Suprapubic skin (tissue), 3 donors: ENCODE data around the gene TRDN.

Source experiments
- CTCF ChIP-seq, 2 donors: fragments of 200-600 bp in 1 of 2; fragments of 450-650 bp in 1 of 2; sonication (generic) in 1 of 2; IDR thresholded peaks; one replicate each; pipeline ENCODE4 v1.5.1; 2016 to 2019; ENCODE audit warnings: antibody characterized with exemption in 2 of 2, mild to moderate bottlenecking in 1 of 2, moderate library complexity in 1 of 2
- POLR2A ChIP-seq, 2 donors: fragments of 450-650 bp; IDR thresholded peaks; one replicate each; pipeline ENCODE4 v1.6.1; 2017; ENCODE audit warnings: antibody characterized with exemption in 2 of 2, mild to moderate bottlenecking in 2 of 2, moderate library complexity in 2 of 2

DNA sequence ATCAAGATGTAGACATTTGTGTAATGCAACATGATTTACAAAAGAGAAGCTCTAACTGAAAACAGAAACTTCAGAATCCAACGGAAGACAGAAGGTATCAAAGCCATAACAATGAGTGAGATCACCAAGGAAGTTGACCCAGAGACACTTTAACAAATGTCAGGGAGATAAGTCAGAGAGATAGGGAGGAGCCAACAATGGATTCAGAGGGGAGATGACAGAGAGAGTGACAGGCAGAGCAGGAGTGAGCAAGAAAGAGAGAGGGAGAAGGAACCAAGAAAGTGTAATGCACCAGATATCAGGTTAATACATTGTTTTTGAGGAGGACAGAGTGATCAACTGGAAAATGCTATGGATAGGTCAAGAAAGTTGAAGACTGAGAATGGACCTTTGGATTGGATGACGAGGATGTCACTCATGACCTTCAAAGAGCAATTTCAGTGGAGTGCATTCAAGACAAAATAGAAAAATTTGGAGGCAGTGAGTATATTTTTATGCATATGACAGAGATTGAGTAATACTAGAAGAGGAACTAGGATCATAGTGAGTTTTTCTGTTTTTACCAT, 86.6 kb downstream of the TRDN start:
- TF ChIP-seq CTCF (IDR thresholded peaks at IDR 0.05) (no peak), POLR2A (IDR thresholded peaks at IDR 0.05) (no peak)
